WERI-Rb-1 (cell line): Measurements from ENCODE around the gene ADGRF4.

Source experiments
- DNase-seq: peaks from one replicate; pipeline ENCODE4 v3.0.0-alpha.2; 2020
- H3K27ac ChIP-seq: fragments of 250-450 bp; sonication (Bioruptor Pico); 2 replicates; pipeline ENCODE4 v1.5.1; 2020; ENCODE audit warnings: mild to moderate bottlenecking, moderate library complexity
- H3K27me3 ChIP-seq: fragments of 250-450 bp; sonication (Bioruptor Pico); 2 replicates; pipeline ENCODE4 v1.5.1; 2021; ENCODE audit warnings: mild to moderate bottlenecking, low read depth, moderate library complexity; ENCODE audit not compliant: insufficient read depth, severe bottlenecking
- H3K36me3 ChIP-seq: fragments of 250-450 bp; sonication (Bioruptor Pico); 2 replicates; pipeline ENCODE4 v1.5.1; 2020; ENCODE audit warnings: mild to moderate bottlenecking, moderate library complexity
- H3K4me3 ChIP-seq: 2 replicates; pipeline ENCODE4 v1.5.1; 2011; ENCODE audit warnings: low read depth, mild to moderate bottlenecking, control low read depth, low read length
- H3K9me3 ChIP-seq: fragments of 250-450 bp; sonication (Bioruptor Pico); 2 replicates; pipeline ENCODE4 v1.5.1; 2021; ENCODE audit warnings: mild to moderate bottlenecking, moderate library complexity; ENCODE audit not compliant: severe bottlenecking
- CTCF ChIP-seq: IDR thresholded peaks from 2 replicates; pipeline ENCODE4 v1.5.1; 2011; ENCODE audit warnings: low read depth, mild to moderate bottlenecking, control low read depth, inconsistent platforms, low read length

Gene ADGRF4

DNA sequence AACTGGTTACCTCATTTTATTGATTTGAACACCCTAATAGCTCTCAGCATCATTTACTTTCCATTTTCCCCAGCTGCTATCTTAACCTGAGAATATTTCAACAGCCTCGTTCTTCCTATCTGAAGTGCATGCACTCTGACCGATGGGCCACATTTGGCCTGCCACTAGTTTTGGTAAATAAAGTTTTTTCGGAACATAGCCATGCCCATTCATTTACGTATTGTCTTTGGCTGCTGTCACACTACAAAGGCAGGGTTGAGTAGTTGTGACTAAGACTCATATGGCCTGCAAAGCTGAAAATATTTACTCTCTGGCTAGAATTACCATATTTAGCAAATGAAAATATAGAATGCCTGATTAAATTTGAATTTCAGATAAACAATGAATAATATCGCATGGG, 10.8 kb downstream of the ADGRF4 start:
- Histone ChIP-seq H3K27ac (no peak overlapping the region), H3K4me3 (no peak overlapping the region), H3K9me3 (no peaks in the 10 kb centered on the region), H3K36me3 (no peaks in the 10 kb centered on the region), H3K27me3 (no peaks in the 10 kb centered on the region)
- DNase-seq = no peak
- TF ChIP-seq CTCF = no peak

DNA sequence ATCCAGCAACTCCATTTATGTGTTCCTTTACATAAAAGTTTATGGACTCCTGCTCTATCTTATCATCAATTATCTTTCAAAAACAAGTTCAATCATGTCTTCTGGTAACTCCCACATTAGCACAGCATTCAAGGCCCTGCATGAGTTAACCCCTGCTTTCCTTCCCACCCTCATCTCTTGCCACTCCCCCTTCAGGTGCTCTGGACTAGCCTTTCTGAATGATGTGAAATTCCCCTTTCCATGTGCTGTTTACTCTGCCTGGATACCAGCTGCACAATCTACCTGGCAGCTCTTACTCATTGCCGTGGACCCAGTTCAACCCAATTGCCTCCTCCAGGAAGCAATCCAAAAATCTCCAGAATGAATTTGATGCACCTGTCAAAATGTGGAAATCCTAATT, 11.9 kb downstream of the ADGRF4 start:
- no peak overlapping the region for H3K27ac ChIP-seq
- DNase-seq = no peak
- no peak for TF ChIP-seq CTCF
- H3K4me3 ChIP-seq = no peak overlapping the region
- H3K27me3 ChIP-seq = no peaks in the 10 kb centered on the region
- H3K36me3 ChIP-seq = no peaks in the 10 kb centered on the region
- H3K9me3 ChIP-seq = no peaks in the 10 kb centered on the region

GRCh38 chr6:47713200-47713599, 14.8 kb downstream of the ADGRF4 start:
- DNase-seq = no peak
- H3K4me3 ChIP-seq = no peak overlapping the region
- H3K9me3 ChIP-seq = no peaks in the 10 kb centered on the region
- no peak overlapping the region for H3K27ac ChIP-seq
- H3K36me3 ChIP-seq = no peaks in the 10 kb centered on the region
- TF ChIP-seq CTCF = no peak
- no peaks in the 10 kb centered on the region for H3K27me3 ChIP-seq

GRCh38 chr6:47714802-47715201, 16.4 kb downstream of the ADGRF4 start:
- Histone ChIP-seq H3K4me3 (no peak overlapping the region), H3K27ac (no peak overlapping the region), H3K27me3 (no peaks in the 10 kb centered on the region), H3K36me3 (no peaks in the 10 kb centered on the region), H3K9me3 (peaks cover under 1% of the 10 kb centered on the region)
- TF ChIP-seq CTCF = no peak
- DNase-seq = no peak

- H3K36me3 ChIP-seq = no peaks in the 10 kb centered on the region
- no peak for TF ChIP-seq CTCF
- H3K27me3 ChIP-seq = no peaks in the 10 kb centered on the region
- peaks cover 5% of the 10 kb centered on the region for H3K9me3 ChIP-seq
- no peak overlapping the region for H3K4me3 ChIP-seq
- no peak overlapping the region for H3K27ac ChIP-seq
- DNase-seq = no peak
These were observed 17.4 kb downstream of the ADGRF4 start for GRCh38 chr6:47715782-47716181.

GRCh38 chr6:47716207-47716606, 17.8 kb downstream of the ADGRF4 start:
- H3K9me3 ChIP-seq = peaks cover 5% of the 10 kb centered on the region
- H3K27me3 ChIP-seq = no peaks in the 10 kb centered on the region
- DNase-seq = no peak
- H3K27ac ChIP-seq = no peak overlapping the region
- H3K4me3 ChIP-seq = no peak overlapping the region
- no peak for TF ChIP-seq CTCF
- H3K36me3 ChIP-seq = no peaks in the 10 kb centered on the region
